ENCODE results near the gene ELL2. TPM values are rescaled to one million over a fixed set of nuclear protein-coding genes. Genes with fewer than 3 reads are reported as not detected.

The ELL2 gene
- total and polyA plus RNA-seq, 2 of the 13 experiments (the other 11 are each of a cell fraction or from before 2014, with no cell fraction given): 78.9 to 97.1 TPM

- TF ChIP-seq NFYC (CRISPR knock-in tag; IDR thresholded peaks at IDR 0.05): no peak
- TF ChIP-seq YY1 (IDR thresholded peaks at IDR 0.05; ENCODE audit: insufficient read depth, insufficient replicate concordance, low read depth, low read length): no peak
- TF ChIP-seq GMEB1 (CRISPR knock-in tag; IDR thresholded peaks at IDR 0.05; ENCODE audit: borderline replicate concordance): no peak
- no peak for TF ChIP-seq KDM1A (CRISPR knock-in tag; IDR thresholded peaks at IDR 0.05)
- no peak for TF ChIP-seq SIN3B (IDR thresholded peaks at IDR 0.05; ENCODE audit: low read length)
- no peak for TF ChIP-seq ZFP36L2 (CRISPR knock-in tag; IDR thresholded peaks at IDR 0.05)
- TF ChIP-seq THAP8 (CRISPR knock-in tag; IDR thresholded peaks at IDR 0.05; ENCODE audit: borderline replicate concordance): no peak
- no peak for TF ChIP-seq MAX (IDR thresholded peaks at IDR 0.05)
- TF ChIP-seq ZBTB46 (CRISPR knock-in tag; IDR thresholded peaks at IDR 0.05; ENCODE audit: borderline replicate concordance): no peak
- no peak for TF ChIP-seq TRAFD1 (CRISPR knock-in tag; IDR thresholded peaks at IDR 0.05; ENCODE audit: borderline replicate concordance)
- peak; percentile 100 for TF ChIP-seq ELF3 (CRISPR knock-in tag; IDR thresholded peaks at IDR 0.05)
- no peak for TF ChIP-seq NPAS2 (CRISPR knock-in tag; IDR thresholded peaks at IDR 0.05; ENCODE audit: borderline replicate concordance)
- no peak for TF ChIP-seq ZFP90 (CRISPR knock-in tag; IDR thresholded peaks at IDR 0.05; ENCODE audit: borderline replicate concordance)
- TF ChIP-seq SOX5 (CRISPR knock-in tag; IDR thresholded peaks at IDR 0.05; ENCODE audit: borderline replicate concordance): peak; percentile 90
- no peak for TF ChIP-seq ZNF510 (CRISPR knock-in tag; IDR thresholded peaks at IDR 0.05; ENCODE audit: low read depth)
- TF ChIP-seq STAG1 (CRISPR knock-in tag; IDR thresholded peaks at IDR 0.05): peak; percentile 26; the same call in 1 of the 2 replicates
- peak; percentile 75 for TF ChIP-seq RXRB (CRISPR knock-in tag; IDR thresholded peaks at IDR 0.05; ENCODE audit: borderline replicate concordance)
- TF ChIP-seq PBX3 (CRISPR knock-in tag; IDR thresholded peaks at IDR 0.05; ENCODE audit: borderline replicate concordance): no peak
- no peak for TF ChIP-seq ZNF350 (CRISPR knock-in tag; IDR thresholded peaks at IDR 0.05; ENCODE audit: borderline replicate concordance, low read depth)
- TF ChIP-seq HINFP (CRISPR knock-in tag; IDR thresholded peaks at IDR 0.05; ENCODE audit: low read depth): no peak
- no peak for TF ChIP-seq SP2 (CRISPR knock-in tag; IDR thresholded peaks at IDR 0.05)
- no peak for TF ChIP-seq ZNF224 (CRISPR knock-in tag; IDR thresholded peaks at IDR 0.05)
These were observed 4.4 kb upstream of the ELL2 start (continued) for GRCh38 chr5:95966005-95966404.

All from HepG2 (cell line).